ENCODE results near the gene TMEM156.

DNA sequence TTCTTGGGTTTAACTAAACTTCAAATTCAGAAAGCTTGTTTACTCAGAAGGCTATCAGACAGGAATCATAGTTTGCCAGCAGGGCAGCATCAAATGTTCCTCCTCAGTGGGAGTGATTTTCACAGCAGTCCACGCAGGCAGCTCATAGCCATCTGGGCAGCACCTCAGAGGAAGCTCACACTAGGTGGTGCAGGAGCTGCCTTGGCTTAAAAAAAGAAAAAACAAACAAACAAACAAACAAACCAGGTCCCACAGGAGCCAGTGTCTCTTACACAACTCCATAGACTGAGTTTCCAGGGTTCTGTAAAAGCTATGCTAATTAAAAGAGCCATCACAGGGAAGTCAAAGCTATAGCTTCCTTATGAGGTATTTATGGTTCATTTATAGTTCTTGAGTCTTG is 19.3 kb upstream of the TMEM156 start:
- TF ChIP-seq, protein P1, sequence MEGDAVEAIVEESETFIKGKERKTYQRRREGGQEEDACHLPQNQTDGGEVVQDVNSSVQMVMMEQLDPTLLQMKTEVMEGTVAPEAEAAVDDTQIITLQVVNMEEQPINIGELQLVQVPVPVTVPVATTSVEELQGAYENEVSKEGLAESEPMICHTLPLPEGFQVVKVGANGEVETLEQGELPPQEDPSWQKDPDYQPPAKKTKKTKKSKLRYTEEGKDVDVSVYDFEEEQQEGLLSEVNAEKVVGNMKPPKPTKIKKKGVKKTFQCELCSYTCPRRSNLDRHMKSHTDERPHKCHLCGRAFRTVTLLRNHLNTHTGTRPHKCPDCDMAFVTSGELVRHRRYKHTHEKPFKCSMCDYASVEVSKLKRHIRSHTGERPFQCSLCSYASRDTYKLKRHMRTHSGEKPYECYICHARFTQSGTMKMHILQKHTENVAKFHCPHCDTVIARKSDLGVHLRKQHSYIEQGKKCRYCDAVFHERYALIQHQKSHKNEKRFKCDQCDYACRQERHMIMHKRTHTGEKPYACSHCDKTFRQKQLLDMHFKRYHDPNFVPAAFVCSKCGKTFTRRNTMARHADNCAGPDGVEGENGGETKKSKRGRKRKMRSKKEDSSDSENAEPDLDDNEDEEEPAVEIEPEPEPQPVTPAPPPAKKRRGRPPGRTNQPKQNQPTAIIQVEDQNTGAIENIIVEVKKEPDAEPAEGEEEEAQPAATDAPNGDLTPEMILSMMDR (conservative IDR thresholded peaks at IDR 0.05 in 1 of 2, IDR thresholded peaks at IDR 0.05 in 1 of 2; ENCODE audit: low read depth in 1 of 2, low read length in 2 of 2) = no peak
- TF ChIP-seq EZH2 (IDR thresholded peaks at IDR 0.05; ENCODE audit: low read length, missing control alignments) = no peak

All from fibroblast of lung (primary cell).